ENCODE data around the gene SH3TC1.

Gene SH3TC1

DNA sequence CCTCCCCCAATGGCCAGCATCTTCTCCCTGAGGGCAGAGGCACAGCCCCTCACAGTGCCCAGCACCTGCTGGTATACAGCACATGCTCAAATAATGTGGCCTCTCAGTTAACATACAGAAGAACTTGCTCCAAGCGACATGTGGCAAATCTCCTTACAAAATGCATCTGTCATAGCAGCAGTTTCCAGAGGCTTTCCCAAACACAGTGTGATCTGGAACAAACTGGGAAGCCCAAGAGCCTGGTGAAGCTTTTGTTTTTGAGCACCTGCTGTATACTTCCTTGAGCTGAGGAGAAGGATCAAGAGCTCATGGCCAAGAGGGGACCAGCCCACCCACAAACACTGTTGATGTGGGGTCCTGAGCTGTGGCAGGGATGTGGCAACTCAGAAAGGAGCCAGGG lies 35.6 kb downstream of the SH3TC1 start:
- no peak for TF ChIP-seq POLR2A (IDR thresholded peaks at IDR 0.05; ENCODE audit: low read length)
- no peak for TF ChIP-seq GATA1 (IDR thresholded peaks at IDR 0.05; ENCODE audit: low read depth, low read length)
- no peak for DNase-seq

DNA sequence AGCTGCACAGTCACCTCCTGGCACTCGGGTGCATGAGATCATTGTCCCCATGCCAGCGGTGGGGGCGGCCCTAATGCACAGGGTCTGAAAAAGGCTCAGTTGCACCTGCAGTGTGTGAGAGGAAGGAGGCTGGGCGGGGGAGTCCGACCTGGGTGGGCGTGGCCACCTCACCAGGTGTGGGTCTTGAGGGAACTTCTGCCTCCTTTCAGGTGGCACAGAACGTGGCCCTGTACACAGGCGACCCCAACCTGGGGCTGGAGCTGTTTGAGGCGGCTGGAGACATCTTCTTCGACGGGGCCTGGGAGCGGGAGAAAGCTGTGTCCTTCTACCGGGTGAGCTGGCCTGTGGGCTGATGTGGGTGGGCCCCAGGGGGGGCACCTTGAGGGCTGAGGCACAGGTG lies 36.1 kb downstream of the SH3TC1 start:
- TF ChIP-seq GATA1 (IDR thresholded peaks at IDR 0.05; ENCODE audit: low read depth, low read length) (no peak), POLR2A (IDR thresholded peaks at IDR 0.05; ENCODE audit: low read length) (no peak)
- DNase-seq = no peak

DNA sequence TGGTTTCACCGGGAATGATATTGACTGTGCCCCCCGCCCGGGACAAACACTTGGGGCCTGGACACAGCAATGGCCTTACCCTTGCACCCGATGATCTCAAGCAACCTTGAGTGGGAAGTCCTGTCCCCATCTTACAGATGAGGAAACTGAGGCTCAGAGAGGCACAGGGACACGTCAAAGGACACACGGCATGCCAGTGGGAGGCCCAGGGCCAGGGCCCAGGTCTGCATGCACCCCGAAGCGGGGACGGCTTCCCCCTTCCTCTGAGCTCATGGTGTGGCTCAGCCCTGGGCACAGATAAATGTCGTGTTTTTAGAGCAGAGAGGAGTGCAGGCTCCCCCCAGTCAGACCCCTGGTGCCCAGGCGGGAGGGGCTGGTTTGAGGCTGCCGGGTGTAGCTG lies 36.6 kb downstream of the SH3TC1 start:
- no peak for DNase-seq
- TF ChIP-seq GATA1 (IDR thresholded peaks at IDR 0.05; ENCODE audit: low read depth, low read length) (no peak), POLR2A (IDR thresholded peaks at IDR 0.05; ENCODE audit: low read length) (no peak)

DNA sequence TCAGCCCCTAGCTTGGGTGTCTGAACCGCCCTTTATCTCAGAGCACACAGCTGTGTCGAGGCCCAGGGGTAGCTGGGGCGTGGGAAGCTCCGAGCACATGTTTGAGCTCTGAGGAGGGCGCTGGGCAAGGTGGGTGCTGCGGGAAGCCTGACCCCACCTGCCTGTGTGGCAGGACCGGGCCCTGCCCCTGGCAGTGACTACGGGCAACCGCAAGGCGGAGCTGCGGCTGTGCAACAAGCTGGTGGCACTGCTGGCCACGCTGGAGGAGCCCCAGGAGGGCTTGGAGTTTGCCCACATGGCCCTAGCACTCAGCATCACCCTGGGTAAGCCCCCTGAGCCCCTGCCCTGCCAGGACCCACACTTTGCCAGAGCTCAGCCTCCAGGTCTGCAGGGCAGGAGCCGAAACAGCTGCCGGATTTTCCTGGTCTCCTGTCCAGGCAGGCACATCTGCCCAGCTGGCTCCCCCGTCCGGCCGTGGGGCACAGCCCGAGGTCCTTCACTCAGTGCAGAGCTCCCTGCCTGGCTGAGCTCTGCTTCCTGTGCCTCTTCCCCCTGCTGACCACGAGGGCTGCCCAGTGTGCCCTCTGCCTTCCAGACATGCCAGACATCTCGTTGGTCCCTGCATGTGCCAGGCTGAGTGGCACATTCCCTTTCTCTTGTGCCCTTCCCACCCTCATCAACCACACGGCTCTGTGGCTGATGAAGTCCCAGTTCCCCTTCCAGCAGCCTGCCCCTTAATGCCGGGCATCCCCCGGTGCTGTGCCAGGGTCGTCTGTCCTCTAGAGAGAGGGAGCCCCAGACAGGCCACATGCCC lies 37.2 kb downstream of the SH3TC1 start:
- no peak for TF ChIP-seq POLR2A (IDR thresholded peaks at IDR 0.05; ENCODE audit: low read length)
- no peak for TF ChIP-seq GATA1 (IDR thresholded peaks at IDR 0.05; ENCODE audit: low read depth, low read length)
- no peak for DNase-seq

DNA sequence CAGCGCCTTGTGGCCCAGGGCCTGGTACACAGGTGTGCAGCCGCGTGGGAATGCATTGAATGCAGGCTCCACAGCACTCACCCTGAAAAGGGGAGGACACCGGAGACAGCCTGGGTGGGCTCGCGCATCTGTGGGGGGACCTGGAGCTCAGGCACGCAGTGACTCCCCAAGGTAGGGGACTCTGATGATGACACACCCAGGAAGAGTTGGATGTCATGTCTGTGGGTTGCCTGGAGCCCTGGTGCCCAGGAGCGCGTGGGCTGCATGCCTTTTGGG lies 37.8 kb downstream of the SH3TC1 start:
- no peak for DNase-seq
- TF ChIP-seq POLR2A (IDR thresholded peaks at IDR 0.05; ENCODE audit: low read length) = no peak
- TF ChIP-seq GATA1 (IDR thresholded peaks at IDR 0.05; ENCODE audit: low read depth, low read length) = no peak

DNA sequence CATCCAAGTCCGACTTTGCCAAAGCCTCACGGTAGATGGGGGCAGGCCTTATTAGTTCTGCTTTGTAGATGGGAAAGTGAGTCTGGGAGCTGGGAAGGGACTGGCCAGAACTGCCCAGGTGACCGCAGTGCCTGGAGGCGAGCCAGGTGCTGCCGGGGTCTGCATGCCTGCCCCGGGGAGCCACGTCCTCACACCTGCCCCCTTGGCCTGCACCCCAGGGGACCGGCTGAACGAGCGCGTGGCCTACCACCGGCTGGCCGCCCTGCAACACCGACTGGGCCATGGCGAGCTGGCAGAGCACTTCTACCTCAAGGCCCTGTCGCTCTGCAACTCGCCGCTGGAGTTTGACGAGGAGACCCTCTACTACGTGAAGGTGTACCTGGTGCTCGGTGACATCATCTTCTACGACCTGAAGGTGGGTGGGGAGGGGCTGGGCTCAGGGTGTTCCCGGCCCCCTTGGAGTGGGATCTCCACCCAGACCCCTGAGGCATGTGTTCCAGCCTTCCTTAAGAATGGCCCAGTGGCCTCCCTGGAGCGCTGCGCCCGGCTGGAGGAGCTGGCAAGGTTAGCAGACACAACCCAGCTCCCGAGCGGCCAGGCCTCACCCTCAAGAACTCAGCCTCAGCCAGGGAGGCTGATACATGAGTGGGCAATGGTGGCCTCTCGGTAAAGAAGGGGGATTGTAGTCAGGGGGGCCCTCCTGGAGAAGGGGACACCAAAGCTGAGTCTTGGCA lies 38.3 kb downstream of the SH3TC1 start:
- no peak for DNase-seq
- TF ChIP-seq GATA1 (IDR thresholded peaks at IDR 0.05; ENCODE audit: low read depth, low read length) (no peak), POLR2A (IDR thresholded peaks at IDR 0.05; ENCODE audit: low read length) (no peak)

DNA sequence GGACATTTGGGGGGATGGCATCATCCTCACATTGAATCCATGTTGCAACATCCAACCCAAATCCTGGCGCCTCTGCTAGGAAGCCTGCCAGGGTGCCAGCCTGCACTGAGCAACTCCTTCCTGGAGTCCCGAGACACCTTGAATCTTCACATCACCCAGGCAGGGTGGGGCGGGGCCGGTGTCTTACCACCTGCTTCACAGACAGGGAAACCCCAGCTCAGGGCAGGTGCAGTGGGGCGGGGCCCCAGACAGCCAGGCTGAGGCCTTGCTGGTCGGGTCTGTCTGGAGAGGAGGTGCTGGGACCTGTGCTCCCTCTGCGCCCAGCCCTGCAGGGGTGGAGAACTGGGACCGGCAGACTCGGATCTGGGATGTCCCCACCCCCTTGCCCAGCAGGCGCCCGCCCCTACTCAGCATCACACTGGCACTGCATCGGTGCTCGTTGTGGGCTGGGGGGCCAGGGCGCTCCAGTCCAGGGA lies 39.0 kb downstream of the SH3TC1 start:
- TF ChIP-seq GATA1 (IDR thresholded peaks at IDR 0.05; ENCODE audit: low read depth, low read length) = no peak
- TF ChIP-seq POLR2A (IDR thresholded peaks at IDR 0.05; ENCODE audit: low read length) = no peak
- no peak for DNase-seq

DNA sequence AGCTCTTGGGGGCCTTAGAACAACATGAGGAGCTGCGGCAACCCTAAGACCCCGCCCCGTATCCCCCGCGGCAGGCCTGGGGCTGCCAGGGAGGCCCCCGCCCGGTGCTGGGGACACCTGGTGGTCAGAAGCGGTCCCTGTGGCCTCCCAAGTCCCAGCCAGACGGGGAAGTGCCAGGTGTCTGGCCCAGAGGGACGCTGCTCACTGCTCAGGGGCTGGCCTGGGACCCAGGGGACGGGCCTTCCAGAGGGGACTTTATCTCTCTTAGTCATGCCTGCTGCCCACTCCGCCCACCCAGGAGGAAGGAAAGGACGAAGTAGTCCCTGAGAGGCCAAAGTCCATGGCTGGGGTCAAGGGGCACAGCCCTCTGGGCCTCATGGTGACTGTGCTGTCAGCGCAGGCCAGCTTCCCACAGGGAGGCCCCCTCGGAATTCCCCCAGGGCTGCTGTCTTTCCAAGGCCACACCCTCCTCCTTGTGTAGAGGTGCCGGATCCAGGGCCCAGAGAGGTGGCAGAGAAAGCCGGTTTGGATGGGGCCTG lies 39.5 kb downstream of the SH3TC1 start:
- TF ChIP-seq GATA1 (IDR thresholded peaks at IDR 0.05; ENCODE audit: low read depth, low read length) = no peak
- TF ChIP-seq POLR2A (IDR thresholded peaks at IDR 0.05; ENCODE audit: low read length) = no peak
- DNase-seq = no peak

DNA sequence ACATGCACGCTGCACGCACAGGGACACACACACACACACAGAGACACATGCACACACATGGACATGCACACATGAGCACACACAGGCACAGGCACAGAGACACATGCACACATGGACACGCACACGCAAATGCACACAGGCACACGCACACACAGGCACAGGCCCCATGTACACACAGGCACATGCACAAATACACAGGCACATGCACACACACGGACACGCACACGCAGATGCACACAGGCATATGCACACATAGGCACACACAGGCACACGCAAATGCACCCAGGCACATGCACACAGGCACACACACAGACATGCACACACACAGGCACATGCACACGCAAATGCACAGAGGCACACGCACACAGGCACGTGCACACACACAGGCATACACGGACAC lies 40.1 kb downstream of the SH3TC1 start:
- TF ChIP-seq GATA1 (IDR thresholded peaks at IDR 0.05; ENCODE audit: low read depth, low read length) (no peak), POLR2A (IDR thresholded peaks at IDR 0.05; ENCODE audit: low read length) (no peak)

DNA sequence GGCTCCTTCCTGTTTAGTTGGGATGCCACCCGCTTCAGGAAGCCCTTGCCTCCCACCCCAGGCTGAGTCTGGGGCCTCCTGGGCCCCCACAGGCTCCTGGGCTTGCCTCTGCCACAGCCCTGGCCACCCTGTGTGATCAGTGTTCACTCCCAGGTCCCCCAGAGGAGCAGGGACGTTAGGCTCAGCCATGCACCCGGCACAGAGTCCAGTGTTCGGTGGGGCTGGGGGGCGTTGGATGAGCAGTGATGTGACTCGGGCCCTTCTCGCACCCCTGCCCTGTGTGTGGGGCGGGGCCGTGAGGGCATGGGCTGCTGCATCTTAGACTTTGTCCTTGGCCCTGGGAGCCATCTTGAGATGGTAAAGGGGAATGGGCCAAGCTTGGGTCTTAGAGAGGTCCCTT lies 40.6 kb downstream of the SH3TC1 start:
- DNase-seq = no peak
- TF ChIP-seq POLR2A (IDR thresholded peaks at IDR 0.05; ENCODE audit: low read length) (no peak), GATA1 (IDR thresholded peaks at IDR 0.05; ENCODE audit: low read depth, low read length) (no peak)

More for the DNA sequence above, 40.1 kb downstream of the SH3TC1 start:
- no peak for DNase-seq

DNA sequence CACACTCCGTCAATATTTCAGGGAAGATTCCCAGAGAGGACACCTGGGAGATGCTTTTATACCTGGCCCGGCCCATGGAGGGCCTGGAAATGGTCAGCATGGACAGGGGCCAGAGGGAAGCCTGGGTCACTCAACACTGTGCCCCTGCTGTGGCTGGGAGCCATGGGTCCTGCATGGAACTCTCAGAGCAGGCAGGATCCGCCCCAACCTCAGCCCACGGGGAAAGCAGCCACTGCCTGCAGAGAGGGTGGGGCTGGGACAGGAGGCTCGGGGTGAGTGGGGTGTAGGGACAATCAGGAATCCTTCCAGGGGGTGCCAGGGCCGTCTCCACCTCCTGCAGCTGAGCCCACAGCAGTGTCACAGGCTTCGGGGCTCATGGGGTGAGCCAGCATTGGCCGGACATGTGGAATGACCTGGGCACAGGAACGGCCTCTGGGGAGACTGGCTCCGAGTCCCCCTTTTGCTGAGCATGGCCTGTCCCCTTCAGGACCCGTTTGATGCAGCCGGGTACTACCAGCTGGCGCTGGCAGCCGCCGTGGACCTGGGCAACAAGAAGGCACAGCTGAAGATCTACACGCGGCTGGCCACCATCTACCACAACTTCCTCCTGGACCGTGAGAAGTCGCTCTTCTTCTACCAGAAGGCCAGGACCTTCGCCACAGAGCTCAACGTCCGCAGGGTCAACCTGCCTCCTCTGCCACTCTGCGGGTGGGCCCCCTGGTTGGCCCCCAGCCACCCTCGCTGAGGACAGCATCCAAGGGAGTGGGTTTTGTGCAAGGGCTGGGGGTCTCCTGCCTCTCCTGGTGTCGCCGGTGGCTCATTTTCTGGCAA lies 41.3 kb downstream of the SH3TC1 start:
- DNase-seq = no peak
- TF ChIP-seq POLR2A (IDR thresholded peaks at IDR 0.05; ENCODE audit: low read length) (no peak), GATA1 (IDR thresholded peaks at IDR 0.05; ENCODE audit: low read depth, low read length) (no peak)

DNA sequence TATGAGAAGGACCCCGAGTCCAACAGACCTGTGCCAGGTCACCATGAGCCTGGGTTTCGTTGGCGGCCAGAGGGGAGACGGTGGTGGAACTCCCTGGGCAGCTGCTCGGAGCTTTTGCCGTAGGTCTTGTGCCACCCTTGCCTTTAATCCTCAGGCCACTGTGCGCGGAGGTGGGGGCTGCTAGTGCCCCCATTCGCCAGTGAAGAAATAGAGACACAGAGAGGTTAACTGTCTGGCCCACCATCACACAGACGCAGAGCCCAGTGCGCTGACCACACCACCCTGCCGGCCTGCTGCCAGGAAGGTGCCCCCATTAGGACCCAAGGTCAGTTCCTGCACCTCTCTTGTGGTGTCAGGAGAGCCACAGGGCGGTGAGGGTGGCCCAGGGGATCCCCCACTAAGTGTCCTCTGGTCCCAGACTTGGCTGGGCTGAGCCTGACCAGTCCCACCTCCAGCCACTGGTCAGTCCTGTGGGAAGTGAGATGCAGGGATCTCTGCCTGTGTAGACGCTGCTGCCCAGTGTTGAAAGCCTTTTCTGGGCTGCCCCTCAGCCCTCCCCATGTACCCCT lies 42.2 kb downstream of the SH3TC1 start:
- TF ChIP-seq GATA1 (IDR thresholded peaks at IDR 0.05; ENCODE audit: low read depth, low read length) (no peak), POLR2A (IDR thresholded peaks at IDR 0.05; ENCODE audit: low read length) (no peak)
- no peak for DNase-seq

DNA sequence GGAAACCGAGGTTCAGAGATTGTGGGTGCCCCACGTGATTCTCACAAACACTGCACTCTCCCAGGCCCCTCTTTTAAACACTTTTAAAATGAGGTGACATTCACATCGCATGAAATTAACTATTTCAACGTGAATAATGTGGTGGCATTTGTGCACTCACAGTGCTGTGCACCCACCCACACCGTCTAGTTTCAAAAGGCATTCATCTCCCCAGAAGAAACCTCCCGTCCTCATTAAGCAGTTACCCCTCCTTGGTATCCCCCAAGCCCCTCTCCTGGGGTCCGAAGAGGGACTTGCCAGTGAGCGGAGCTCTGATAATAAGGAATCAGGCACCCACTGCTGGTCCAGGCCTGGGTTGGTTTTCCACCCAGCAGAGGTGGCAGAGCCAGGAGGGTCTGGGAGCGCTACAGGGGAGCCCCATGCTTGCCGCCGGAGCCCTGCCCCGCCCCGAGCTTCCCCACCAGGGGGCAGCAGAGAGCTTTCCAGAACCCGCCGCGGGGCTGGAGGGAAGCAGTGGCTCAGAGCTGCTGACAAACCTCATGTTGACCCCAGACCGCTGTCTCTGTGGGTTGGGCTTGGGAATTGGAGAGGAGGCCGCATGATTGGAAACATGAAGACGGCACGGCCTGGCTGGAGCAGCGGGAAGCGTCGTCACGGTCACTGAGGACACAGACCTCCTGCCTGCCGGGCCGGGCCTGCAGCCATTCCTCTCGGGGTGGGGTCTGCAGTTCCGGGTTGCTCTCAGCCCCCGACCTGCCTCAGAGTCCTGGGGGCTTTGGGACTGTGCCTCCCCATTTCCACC lies 43.0 kb downstream of the SH3TC1 start:
- TF ChIP-seq POLR2A (IDR thresholded peaks at IDR 0.05; ENCODE audit: low read length) (no peak), GATA1 (IDR thresholded peaks at IDR 0.05; ENCODE audit: low read depth, low read length) (no peak)
- DNase-seq = peak; percentile 54 to 77

All from erythroblast (primary cell).